ENCODE measurements around the gene NXPH2. TPM values are rescaled to one million over a fixed set of nuclear protein-coding genes. Genes with fewer than 3 reads are reported as not detected.

Gene NXPH2
- total RNA-seq, 1 donor from 2014 or later: not detected

DNA sequence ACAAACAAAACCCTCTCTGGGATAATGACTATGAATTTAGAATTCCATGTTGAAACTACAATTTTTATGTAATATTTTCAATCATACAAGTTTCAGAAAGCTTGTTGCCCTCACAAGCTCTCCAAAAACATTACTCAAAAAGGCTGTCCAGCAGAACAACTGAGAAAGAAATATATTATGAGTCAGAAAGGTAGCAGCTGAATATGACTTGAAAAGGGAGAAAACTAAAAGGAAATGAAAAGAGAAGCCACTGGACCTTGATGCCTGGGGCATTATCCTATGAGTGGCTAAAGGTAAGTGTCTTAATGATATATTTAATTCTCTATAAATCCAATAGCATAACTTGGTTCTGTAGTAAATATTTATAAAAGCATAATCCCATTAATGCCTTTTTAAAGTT lies 61.8 kb downstream of the NXPH2 start:
- ATAC-seq: no peak
- intact Hi-C loops (cut with DNase I): no loop called here

GRCh38 chr2:138716183-138716582 lies 64.0 kb downstream of the NXPH2 start:
- no peak for ATAC-seq
- DNase-seq (ENCODE audit: low spot score): no peak
- intact Hi-C loops (cut with DNase I): no loop called here

More for the DNA sequence above, 61.8 kb downstream of the NXPH2 start:
- DNase-seq (ENCODE audit: low spot score): no peak

- ATAC-seq (no peak), DNase-seq (ENCODE audit: low spot score) (no peak)
- intact Hi-C loops (cut with DNase I): no loop called here
Measured at GRCh38 chr2:138713504-138713903, 66.7 kb downstream of the NXPH2 start.

- ATAC-seq (no peak), DNase-seq (ENCODE audit: low spot score) (no peak)
- intact Hi-C loops (cut with DNase I): no loop called here
Measured at GRCh38 chr2:138713069-138713496, 67.1 kb downstream of the NXPH2 start.

- no peak for DNase-seq (ENCODE audit: low spot score)
- no peak for ATAC-seq
- intact Hi-C loops (cut with DNase I): no loop called here
Measured at GRCh38 chr2:138712212-138712979, 67.8 kb downstream of the NXPH2 start.

DNA sequence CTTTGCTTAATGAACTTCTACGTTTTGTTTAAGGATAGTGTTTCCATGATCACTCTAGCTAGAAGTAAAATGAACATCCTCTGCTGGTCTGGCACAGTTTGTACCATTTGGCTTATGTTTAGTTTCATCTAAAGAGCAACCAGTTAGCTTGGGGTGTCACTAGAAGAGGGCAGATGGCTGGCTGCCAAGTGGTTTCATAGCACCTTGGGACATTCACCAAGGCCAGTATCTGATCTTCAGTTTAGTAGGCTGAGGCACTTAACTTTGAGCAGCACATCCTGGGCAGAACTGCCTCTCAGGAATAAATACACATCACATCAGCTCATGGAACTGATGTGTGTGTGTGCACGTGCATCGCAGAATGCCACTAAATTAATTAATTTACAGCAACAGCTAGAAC lies 68.4 kb downstream of the NXPH2 start:
- no peak for DNase-seq (ENCODE audit: low spot score)
- intact Hi-C loops (cut with DNase I): no loop called here
- ATAC-seq: no peak

- intact Hi-C loops (cut with DNase I): no loop called here
- DNase-seq (ENCODE audit: low spot score) (no peak), ATAC-seq (no peak)
Measured at GRCh38 chr2:138708682-138709241, 71.4 kb downstream of the NXPH2 start.

- intact Hi-C loops (cut with DNase I): no loop called here
- ATAC-seq (no peak), DNase-seq (ENCODE audit: low spot score) (no peak)
Measured at GRCh38 chr2:138707392-138708074, 72.7 kb downstream of the NXPH2 start.

GRCh38 chr2:138703242-138703641 lies 76.9 kb downstream of the NXPH2 start:
- DNase-seq (ENCODE audit: low spot score) (no peak), ATAC-seq (no peak)
- intact Hi-C loops (cut with DNase I): no loop called here

DNA sequence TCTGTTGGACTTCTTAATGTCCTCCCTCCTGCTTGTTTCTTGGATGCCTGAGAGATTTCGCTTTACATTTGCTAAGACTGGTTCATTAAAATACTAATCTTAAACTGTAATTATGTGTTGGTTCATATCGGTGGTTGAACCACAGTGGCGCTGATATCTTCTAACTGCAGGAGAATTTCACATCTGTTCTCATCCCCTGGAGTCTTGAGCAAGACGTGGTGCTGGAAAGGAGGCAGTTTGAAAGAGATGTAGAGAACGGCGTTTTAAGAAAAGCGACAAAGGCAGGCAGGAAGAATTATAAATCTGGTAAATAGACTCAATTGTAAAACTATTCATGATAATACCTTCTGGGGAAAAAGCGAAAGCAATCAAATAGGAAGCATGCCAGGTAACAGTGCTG lies 79.5 kb downstream of the NXPH2 start:
- DNase-seq (ENCODE audit: low spot score) (no peak), ATAC-seq (no peak)
- intact Hi-C loops (cut with DNase I): no loop called here

DNA sequence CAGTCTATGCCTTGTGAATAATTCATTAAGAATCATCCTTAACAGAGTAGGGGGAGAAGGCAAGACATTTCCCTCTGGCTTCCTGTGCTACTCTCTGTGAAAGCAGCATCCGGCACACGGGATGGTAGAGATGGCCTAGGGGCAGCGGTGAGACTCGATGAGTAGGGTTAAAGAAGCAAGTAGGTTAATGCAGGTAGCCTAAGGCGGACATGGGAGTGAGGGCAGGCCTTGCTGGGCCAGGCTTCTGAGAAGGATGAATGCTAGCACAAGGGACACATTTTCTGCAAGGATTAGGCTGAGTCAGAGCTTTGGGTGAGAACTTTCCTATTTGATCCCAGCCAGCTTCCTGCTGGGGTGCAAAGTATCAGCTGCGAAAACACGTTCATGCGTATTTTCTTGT lies 80.8 kb downstream of the NXPH2 start:
- no peak for DNase-seq (ENCODE audit: low spot score)
- ATAC-seq: no peak
- intact Hi-C loops (cut with DNase I): no loop called here

- no peak for ATAC-seq
- intact Hi-C loops (cut with DNase I): no loop called here
- DNase-seq (ENCODE audit: low spot score): no peak
Measured at GRCh38 chr2:138698428-138698827, 81.8 kb downstream of the NXPH2 start.

DNA sequence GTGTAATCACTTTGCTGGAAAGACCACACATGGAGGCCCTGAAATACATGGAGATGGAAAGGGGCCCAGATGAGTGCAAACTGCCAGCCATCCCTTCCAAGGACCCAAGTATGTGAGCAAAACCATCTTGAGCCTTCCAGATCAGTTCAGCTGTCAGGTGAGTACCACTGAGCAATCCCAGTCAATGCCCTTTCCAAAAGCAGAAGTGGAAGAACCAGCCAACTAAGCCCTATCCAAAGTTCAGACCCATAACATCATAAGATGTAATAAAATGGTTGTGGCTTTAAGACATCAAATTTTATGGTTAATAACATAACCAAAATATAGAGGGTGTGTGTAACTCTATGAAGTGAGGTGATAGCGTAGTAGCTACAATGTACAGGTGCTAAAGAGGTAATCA lies 88.5 kb downstream of the NXPH2 start:
- DNase-seq (ENCODE audit: low spot score) (no peak), ATAC-seq (no peak)
- intact Hi-C loops (cut with DNase I): no loop called here

- DNase-seq (ENCODE audit: low spot score) (no peak), ATAC-seq (no peak)
- intact Hi-C loops (cut with DNase I): no loop called here
Measured at GRCh38 chr2:138689705-138690104, 90.5 kb downstream of the NXPH2 start.

GRCh38 chr2:138682163-138682562 lies 98.0 kb downstream of the NXPH2 start:
- intact Hi-C loops (cut with DNase I): no loop called here
- no peak for ATAC-seq

GRCh38 chr2:138677221-138677620 lies 103.0 kb downstream of the NXPH2 start:
- DNase-seq (ENCODE audit: low spot score): no peak
- no peak for ATAC-seq

More at GRCh38 chr2:138682163-138682562, 98.0 kb downstream of the NXPH2 start:
- DNase-seq (ENCODE audit: low spot score): no peak

DNA sequence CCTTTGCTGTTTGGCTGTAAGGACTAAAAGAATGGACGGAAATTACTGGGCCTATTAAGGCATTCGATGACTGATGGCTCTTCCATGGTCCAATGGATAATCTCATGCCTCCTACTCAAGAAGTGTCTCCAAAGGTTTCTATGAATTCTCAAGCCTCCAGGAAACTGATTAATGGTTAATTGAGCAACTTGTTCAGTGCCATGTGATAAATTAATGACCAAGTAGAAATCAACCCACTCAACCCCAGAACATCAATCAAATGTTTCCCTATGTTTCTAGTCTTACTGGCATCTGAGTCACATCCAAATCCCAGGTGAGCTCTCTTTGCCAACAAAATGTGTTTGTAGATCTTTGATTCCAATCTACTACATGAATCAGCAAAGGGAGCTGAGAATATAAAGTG lies 103.6 kb downstream of the NXPH2 start:
- intact Hi-C loops (cut with DNase I): no loop called here
- ATAC-seq: no peak
- no peak for DNase-seq (ENCODE audit: low spot score)

More at GRCh38 chr2:138677221-138677620, 103.0 kb downstream of the NXPH2 start:
- intact Hi-C loops (cut with DNase I): no loop called here

GRCh38 chr2:138671566-138671965 lies 108.6 kb downstream of the NXPH2 start:
- ATAC-seq (no peak), DNase-seq (ENCODE audit: low spot score) (no peak)
- intact Hi-C loops (cut with DNase I): no loop called here

GRCh38 chr2:138670734-138671133 lies 109.5 kb downstream of the NXPH2 start:
- no peak for ATAC-seq
- intact Hi-C loops (cut with DNase I): no loop called here
- no peak for DNase-seq (ENCODE audit: low spot score)

GRCh38 chr2:138665937-138666336 lies 114.3 kb downstream of the NXPH2 start:
- DNase-seq (ENCODE audit: low spot score): no peak
- intact Hi-C loops (cut with DNase I): no loop called here
- no peak for ATAC-seq

Data from sciatic nerve (tissue), 2 donors.